ENCODE results near the gene GFM2. TPM values are rescaled to one million over a fixed set of nuclear protein-coding genes. Genes with fewer than 3 reads are reported as not detected.

Gene GFM2
- total and polyA plus RNA-seq, 2 experiments from 2014 or later = 28.5 to 50.1 TPM

- no peak for TF ChIP-seq ZNF114 (CRISPR knock-in tag; IDR thresholded peaks at IDR 0.05)
- TF ChIP-seq REST (IDR thresholded peaks at IDR 0.05; ENCODE audit: unreplicated experiment) = no peak
- TF ChIP-seq CREB1 (CRISPR knock-in tag; IDR thresholded peaks at IDR 0.05; ENCODE audit: low read depth) = no peak
- TF ChIP-seq, protein P1, sequence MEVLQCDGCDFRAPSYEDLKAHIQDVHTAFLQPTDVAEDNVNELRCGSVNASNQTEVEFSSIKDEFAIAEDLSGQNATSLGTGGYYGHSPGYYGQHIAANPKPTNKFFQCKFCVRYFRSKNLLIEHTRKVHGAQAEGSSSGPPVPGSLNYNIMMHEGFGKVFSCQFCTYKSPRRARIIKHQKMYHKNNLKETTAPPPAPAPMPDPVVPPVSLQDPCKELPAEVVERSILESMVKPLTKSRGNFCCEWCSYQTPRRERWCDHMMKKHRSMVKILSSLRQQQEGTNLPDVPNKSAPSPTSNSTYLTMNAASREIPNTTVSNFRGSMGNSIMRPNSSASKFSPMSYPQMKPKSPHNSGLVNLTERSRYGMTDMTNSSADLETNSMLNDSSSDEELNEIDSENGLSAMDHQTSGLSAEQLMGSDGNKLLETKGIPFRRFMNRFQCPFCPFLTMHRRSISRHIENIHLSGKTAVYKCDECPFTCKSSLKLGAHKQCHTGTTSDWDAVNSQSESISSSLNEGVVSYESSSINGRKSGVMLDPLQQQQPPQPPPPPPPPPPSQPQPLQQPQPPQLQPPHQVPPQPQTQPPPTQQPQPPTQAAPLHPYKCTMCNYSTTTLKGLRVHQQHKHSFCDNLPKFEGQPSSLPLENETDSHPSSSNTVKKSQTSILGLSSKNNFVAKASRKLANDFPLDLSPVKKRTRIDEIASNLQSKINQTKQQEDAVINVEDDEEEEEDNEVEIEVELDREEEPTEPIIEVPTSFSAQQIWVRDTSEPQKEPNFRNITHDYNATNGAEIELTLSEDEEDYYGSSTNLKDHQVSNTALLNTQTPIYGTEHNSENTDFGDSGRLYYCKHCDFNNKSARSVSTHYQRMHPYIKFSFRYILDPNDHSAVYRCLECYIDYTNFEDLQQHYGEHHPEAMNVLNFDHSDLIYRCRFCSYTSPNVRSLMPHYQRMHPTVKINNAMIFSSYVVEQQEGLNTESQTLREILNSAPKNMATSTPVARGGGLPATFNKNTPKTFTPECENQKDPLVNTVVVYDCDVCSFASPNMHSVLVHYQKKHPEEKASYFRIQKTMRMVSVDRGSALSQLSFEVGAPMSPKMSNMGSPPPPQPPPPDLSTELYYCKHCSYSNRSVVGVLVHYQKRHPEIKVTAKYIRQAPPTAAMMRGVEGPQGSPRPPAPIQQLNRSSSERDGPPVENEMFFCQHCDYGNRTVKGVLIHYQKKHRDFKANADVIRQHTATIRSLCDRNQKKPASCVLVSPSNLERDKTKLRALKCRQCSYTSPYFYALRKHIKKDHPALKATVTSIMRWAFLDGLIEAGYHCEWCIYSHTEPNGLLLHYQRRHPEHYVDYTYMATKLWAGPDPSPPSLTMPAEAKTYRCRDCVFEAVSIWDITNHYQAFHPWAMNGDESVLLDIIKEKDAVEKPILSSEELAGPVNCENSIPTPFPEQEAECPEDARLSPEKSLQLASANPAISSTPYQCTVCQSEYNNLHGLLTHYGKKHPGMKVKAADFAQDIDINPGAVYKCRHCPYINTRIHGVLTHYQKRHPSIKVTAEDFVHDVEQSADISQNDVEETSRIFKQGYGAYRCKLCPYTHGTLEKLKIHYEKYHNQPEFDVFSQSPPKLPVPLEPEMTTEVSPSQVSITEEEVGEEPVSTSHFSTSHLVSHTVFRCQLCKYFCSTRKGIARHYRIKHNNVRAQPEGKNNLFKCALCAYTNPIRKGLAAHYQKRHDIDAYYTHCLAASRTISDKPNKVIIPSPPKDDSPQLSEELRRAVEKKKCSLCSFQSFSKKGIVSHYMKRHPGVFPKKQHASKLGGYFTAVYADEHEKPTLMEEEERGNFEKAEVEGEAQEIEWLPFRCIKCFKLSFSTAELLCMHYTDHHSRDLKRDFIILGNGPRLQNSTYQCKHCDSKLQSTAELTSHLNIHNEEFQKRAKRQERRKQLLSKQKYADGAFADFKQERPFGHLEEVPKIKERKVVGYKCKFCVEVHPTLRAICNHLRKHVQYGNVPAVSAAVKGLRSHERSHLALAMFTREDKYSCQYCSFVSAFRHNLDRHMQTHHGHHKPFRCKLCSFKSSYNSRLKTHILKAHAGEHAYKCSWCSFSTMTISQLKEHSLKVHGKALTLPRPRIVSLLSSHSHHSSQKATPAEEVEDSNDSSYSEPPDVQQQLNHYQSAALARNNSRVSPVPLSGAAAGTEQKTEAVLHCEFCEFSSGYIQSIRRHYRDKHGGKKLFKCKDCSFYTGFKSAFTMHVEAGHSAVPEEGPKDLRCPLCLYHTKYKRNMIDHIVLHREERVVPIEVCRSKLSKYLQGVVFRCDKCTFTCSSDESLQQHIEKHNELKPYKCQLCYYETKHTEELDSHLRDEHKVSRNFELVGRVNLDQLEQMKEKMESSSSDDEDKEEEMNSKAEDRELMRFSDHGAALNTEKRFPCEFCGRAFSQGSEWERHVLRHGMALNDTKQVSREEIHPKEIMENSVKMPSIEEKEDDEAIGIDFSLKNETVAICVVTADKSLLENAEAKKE (CRISPR knock-in tag; IDR thresholded peaks at IDR 0.05) = no peak
- TF ChIP-seq EZH2phosphoT487 (IDR thresholded peaks at IDR 0.05; ENCODE audit: unreplicated experiment) = no peak
- no peak for TF ChIP-seq JUNB (IDR thresholded peaks at IDR 0.05; ENCODE audit: unreplicated experiment)
- TF ChIP-seq, protein P2, sequence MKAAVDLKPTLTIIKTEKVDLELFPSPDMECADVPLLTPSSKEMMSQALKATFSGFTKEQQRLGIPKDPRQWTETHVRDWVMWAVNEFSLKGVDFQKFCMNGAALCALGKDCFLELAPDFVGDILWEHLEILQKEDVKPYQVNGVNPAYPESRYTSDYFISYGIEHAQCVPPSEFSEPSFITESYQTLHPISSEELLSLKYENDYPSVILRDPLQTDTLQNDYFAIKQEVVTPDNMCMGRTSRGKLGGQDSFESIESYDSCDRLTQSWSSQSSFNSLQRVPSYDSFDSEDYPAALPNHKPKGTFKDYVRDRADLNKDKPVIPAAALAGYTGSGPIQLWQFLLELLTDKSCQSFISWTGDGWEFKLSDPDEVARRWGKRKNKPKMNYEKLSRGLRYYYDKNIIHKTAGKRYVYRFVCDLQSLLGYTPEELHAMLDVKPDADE (IDR thresholded peaks at IDR 0.05) = no peak
- TF ChIP-seq POLR2AphosphoS5 (IDR thresholded peaks at IDR 0.05; ENCODE audit: low read depth) = no peak
- TF ChIP-seq CTCF (conservative IDR thresholded peaks at IDR 0.05; ENCODE audit: low read depth in 2 of 2) = no peak
- TF ChIP-seq ZNF331 (CRISPR knock-in tag; IDR thresholded peaks at IDR 0.05; ENCODE audit: low read depth) = no peak
- TF ChIP-seq NANOG (IDR thresholded peaks at IDR 0.05; ENCODE audit: borderline replicate concordance) = no peak
- no peak for TF ChIP-seq STAT1 (IDR thresholded peaks at IDR 0.05; ENCODE audit: unreplicated experiment)
- TF ChIP-seq EZH2 (IDR thresholded peaks at IDR 0.05; ENCODE audit: low read depth, unreplicated experiment) = no peak
- H3F3A ChIP-seq (replicated peaks; ENCODE audit: low read depth) = peaks cover 10% of the 10 kb centered on the region
Measured at GRCh38 chr5:74801941-74802340, 35.0 kb upstream of the GFM2 start.

More at GRCh38 chr5:74801941-74802340, 35.0 kb upstream of the GFM2 start:
- Histone ChIP-seq H3K27ac (ENCODE audit: low read depth) (peak overlapping the region; percentile 35), H3K4me1 (ENCODE audit: insufficient read depth) (no peaks in the 10 kb centered on the region), H3K27me3 (ENCODE audit: insufficient read depth) (no peaks in the 10 kb centered on the region), H2AFZ (no peak overlapping the region), H3K9me2 (ENCODE audit: insufficient read depth) (no peaks in the 10 kb centered on the region), H3K36me3 (ENCODE audit: insufficient read depth) (peaks cover 41% of the 10 kb centered on the region), H3K79me2 (replicated peaks; ENCODE audit: insufficient read depth) (peaks cover 47% of the 10 kb centered on the region), H3K4me2 (no peak overlapping the region), H3K4me3 (no peak overlapping the region), H4K20me1 (replicated peaks; ENCODE audit: insufficient read depth) (peaks cover 3% of the 10 kb centered on the region; the same call in 1 of the 2 replicates)
- DNase-seq (ENCODE audit: low spot score) (no peak), ATAC-seq (no peak)
- H3K9me3 Mint-ChIP-seq = no peaks in the 10 kb centered on the region; the same call in 2 of the 3 replicates
- H3K36me3 Mint-ChIP-seq (ENCODE audit: low read depth) = peaks cover 58% of the 10 kb centered on the region
- no peak overlapping the region for H3K4me3 Mint-ChIP-seq
- H3K4me1 Mint-ChIP-seq = peaks cover 7% of the 10 kb centered on the region; the same call in 2 of the 3 replicates
- no peaks in the 10 kb centered on the region for H3K27me3 Mint-ChIP-seq (ENCODE audit: insufficient read depth, low read depth, poor library complexity)
- H3K27ac Mint-ChIP-seq = peak overlapping the region; percentile 79
